ENCODE data around the gene CHD6. TPM values are rescaled to one million over a fixed set of nuclear protein-coding genes. Genes with fewer than 3 reads are reported as not detected.
A peak's percentile ranks its signal among the peaks of the same experiment; 100 is the strongest.

CHD6 gene
- total RNA-seq, 6 experiments from 2014 or later = 24.7 to 28.9 (median 27.1) TPM

DNA sequence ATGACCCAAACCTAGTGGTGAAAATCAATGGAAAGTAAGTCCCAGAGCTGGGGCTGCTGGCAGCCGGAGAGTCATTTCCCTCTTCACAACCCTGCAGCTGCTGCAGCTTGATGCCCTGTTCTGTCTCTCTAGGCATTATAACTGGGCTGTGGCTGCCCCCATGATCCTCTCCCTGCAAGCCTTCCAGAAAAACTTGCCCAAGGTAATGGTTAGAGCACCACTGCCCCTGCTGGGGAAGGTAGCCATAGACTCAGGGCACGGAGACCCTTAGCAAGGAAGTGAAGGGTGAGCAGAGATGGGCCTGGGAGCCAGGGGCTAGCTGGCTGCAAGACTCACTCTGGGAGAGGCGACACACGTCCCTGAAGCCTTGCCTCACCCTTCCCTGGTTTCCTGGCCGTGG lies 265.5 kb downstream of the CHD6 start:
- TF ChIP-seq, protein P1, sequence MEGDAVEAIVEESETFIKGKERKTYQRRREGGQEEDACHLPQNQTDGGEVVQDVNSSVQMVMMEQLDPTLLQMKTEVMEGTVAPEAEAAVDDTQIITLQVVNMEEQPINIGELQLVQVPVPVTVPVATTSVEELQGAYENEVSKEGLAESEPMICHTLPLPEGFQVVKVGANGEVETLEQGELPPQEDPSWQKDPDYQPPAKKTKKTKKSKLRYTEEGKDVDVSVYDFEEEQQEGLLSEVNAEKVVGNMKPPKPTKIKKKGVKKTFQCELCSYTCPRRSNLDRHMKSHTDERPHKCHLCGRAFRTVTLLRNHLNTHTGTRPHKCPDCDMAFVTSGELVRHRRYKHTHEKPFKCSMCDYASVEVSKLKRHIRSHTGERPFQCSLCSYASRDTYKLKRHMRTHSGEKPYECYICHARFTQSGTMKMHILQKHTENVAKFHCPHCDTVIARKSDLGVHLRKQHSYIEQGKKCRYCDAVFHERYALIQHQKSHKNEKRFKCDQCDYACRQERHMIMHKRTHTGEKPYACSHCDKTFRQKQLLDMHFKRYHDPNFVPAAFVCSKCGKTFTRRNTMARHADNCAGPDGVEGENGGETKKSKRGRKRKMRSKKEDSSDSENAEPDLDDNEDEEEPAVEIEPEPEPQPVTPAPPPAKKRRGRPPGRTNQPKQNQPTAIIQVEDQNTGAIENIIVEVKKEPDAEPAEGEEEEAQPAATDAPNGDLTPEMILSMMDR (IDR thresholded peaks at IDR 0.05) = no peak
- Mint-ChIP-seq H3K36me3 (ENCODE audit: low read depth) (peaks cover 10% of the 10 kb centered on the region), H3K4me1 (ENCODE audit: low read depth) (peaks cover 5% of the 10 kb centered on the region; the same call in 1 of the 2 replicates), H3K27me3 (ENCODE audit: insufficient read depth) (no peaks in the 10 kb centered on the region; the same call in 1 of the 2 replicates), H3K4me3 (no peak overlapping the region), H3K27ac (no peak overlapping the region), H3K9me3 (no peaks in the 10 kb centered on the region)
- DNase-seq = no peak

DNA sequence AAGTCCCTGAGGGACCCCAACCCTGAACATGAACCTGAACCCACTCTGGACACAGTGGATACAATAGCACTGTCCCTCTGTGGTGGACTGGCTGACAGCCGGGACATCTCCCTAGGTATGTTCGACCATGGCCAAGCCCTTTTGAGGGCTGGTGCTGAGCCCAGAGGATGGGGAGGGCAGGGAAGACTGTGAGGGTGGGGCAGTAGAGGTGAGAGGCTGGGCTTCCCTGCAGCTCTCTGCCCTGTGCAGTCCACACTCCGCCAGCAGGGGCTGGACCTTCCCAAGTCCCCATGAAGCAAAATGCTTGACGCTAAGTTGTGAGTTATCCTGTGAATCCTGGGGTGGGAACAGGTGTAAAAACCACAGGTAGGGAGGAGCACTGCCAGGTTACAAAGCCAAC lies 266.1 kb downstream of the CHD6 start:
- Mint-ChIP-seq H3K27me3 (ENCODE audit: insufficient read depth) (no peaks in the 10 kb centered on the region; the same call in 1 of the 2 replicates), H3K36me3 (ENCODE audit: low read depth) (peaks cover 10% of the 10 kb centered on the region), H3K4me3 (no peak overlapping the region), H3K4me1 (ENCODE audit: low read depth) (peaks cover 6% of the 10 kb centered on the region; the same call in 1 of the 2 replicates), H3K27ac (no peak overlapping the region), H3K9me3 (no peaks in the 10 kb centered on the region)
- no peak for DNase-seq
- TF ChIP-seq, protein P1 (IDR thresholded peaks at IDR 0.05) = peak; percentile 35

All from HFFc6 (cell line).